CD4-positive, alpha-beta T cell (primary cell): ENCODE measurements around the gene NDFIP2. TPM values are rescaled to one million over a fixed set of nuclear protein-coding genes. Genes with fewer than 3 reads are reported as not detected.

Source experiments
- ATAC-seq: fragments of 200-7000 bp; cut with Tn5 transposase; one replicate; pipeline ENCODE4 v1.10.0; 2022; ENCODE audit warnings: mild to moderate bottlenecking; ENCODE audit not compliant: poor library complexity
- CTCF ChIA-PET: fragments of 350-600 bp; sonication (Branson Sonifier 250); formaldehyde crosslinking; loops from one replicate; lab custom pipeline; 2021; ENCODE audit warnings: antibody characterized with exemption, inconsistent platforms; lab: Charles Lee
- POLR2A ChIA-PET: fragments of 350-600 bp; sonication (Branson Sonifier 250); formaldehyde crosslinking; loops from one replicate; lab custom pipeline; 2021; ENCODE audit warnings: antibody characterized with exemption, inconsistent platforms; lab: Charles Lee
- DNase-seq, 14 experiments: peaks; one replicate each; pipeline ENCODE4 v3.0.0-alpha.2; 2013 to 2020; ENCODE audit warnings: mixed read lengths in 2 of 14
- H3K27ac ChIP-seq, 2 donors: one replicate each; pipeline versions ENCODE4 v1.5.1 to v1.7.0; 2013; ENCODE audit warnings: low read length in 2 of 2, low read depth in 1 of 2, mild to moderate bottlenecking in 1 of 2
- H3K27me3 ChIP-seq, 2 experiments: 1 replicate in 1 of 2; 2 replicates in 1 of 2; pipeline versions ENCODE4 v1.6.1 to v1.7.0; 2013; ENCODE audit warnings: low read length in 2 of 2, control low read depth in 1 of 2, mild to moderate bottlenecking in 1 of 2, moderate library complexity in 1 of 2; ENCODE audit not compliant: insufficient read depth in 2 of 2, control insufficient read depth in 1 of 2
- H3K36me3 ChIP-seq: one replicate; pipeline ENCODE4 v1.6.1; 2013; ENCODE audit warnings: low read length, control low read depth; ENCODE audit not compliant: insufficient read depth
- H3K4me1 ChIP-seq: one replicate; pipeline ENCODE4 v1.6.1; 2013; ENCODE audit warnings: low read length, control low read depth; ENCODE audit not compliant: insufficient read depth
- H3K4me3 ChIP-seq: one replicate; pipeline ENCODE4 v1.5.1; 2013; ENCODE audit warnings: mild to moderate bottlenecking, low read length, moderate library complexity
- H3K9me3 ChIP-seq, 2 experiments: 1 replicate in 1 of 2; 2 replicates in 1 of 2; pipeline versions ENCODE4 v1.6.1 to v1.7.0; 2013; ENCODE audit warnings: low read length in 2 of 2, mild to moderate bottlenecking in 2 of 2, control low read depth in 1 of 2, moderate library complexity in 1 of 2; ENCODE audit not compliant: control insufficient read depth in 1 of 2, insufficient read depth in 1 of 2
- H3K27ac Mint-ChIP-seq: one replicate; pipeline ENCODE4 v1.8.0; 2020; ENCODE audit warnings: mixed read lengths
- H3K27me3 Mint-ChIP-seq: one replicate; pipeline ENCODE4 v1.8.0; 2021; ENCODE audit warnings: mixed read lengths
- H3K36me3 Mint-ChIP-seq: one replicate; pipeline ENCODE4 v1.8.0; 2021; ENCODE audit warnings: low read depth, mixed read lengths
- H3K4me1 Mint-ChIP-seq: one replicate; pipeline ENCODE4 v1.8.0; 2021; ENCODE audit warnings: low read depth, mixed read lengths
- H3K4me3 Mint-ChIP-seq: one replicate; pipeline ENCODE4 v1.8.0; 2020; ENCODE audit warnings: mild to moderate bottlenecking, mixed read lengths
- H3K9me3 Mint-ChIP-seq: one replicate; pipeline ENCODE4 v1.8.0; 2020; ENCODE audit warnings: mixed read lengths
- CTCF ChIP-seq: fragments of 200-600 bp; IDR thresholded peaks from one replicate; pipeline ENCODE4 v1.8.0; 2022; ENCODE audit warnings: antibody characterized with exemption, mild to moderate bottlenecking
- intact Hi-C, 2 experiments: fragments of 100-400 bp; cut with DNase I in 1 of 2; cut with micrococcal nuclease in 1 of 2; formaldehyde crosslinking; loops; one replicate each; pipeline versions ENCODE4 v1.15.1 to v1.9.0; 2023 to 2025; cut with DNase I, micrococcal nuclease
- total RNA-seq, 174 experiments: library from RNA in 2 of 174; stranded (reverse) in 2 of 174; gene quantifications; one replicate each; pipeline ENCODE4 v1.2.3 and lab custom pipeline; 2021 to 2026

The NDFIP2 gene
- total RNA-seq, 2 experiments from 2014 or later: 3.2 to 3.4 TPM

DNA sequence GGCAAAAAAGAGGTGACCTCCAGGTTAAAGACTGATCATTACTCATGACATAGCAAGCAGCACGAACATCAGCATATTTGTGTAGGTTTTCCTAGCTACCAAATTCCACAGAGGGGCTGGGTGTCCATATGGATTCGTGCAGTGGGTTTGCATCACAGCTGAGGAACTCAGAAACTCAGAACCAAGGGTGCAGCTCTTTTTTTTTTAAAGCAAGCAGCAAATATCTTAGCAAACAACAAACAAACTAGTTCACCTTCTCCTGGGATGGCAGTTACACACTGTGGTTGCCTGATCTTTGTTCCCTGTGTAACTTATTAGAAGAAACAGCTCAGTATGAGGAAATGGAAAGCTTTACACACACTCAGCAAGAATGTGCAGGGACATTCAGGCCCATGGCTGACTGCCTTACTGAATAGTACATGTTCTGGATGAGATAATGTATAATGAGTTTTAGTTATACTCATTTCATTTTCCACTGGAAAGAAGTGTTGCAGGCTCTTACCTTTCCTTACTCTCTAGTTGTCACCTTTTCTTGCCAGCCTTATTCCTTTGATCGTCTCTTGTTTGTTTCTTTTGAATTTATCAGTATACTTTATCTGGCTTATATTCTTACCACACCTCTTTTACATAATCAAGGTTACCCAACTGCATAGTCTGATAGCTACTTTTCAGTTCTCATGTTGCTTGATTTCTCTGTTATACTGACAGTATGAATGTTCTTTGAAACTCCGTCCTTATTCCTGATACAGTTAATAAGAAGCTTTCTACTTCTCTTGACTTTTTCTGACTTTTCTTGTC, 4.3 kb downstream of the NDFIP2 start:
- DNase-seq (no peak), ATAC-seq (no peak)
- Histone ChIP-seq H3K4me1 (peaks cover 18% of the 10 kb centered on the region), H3K9me3 (no peaks in the 10 kb centered on the region), H3K36me3 (no peaks in the 10 kb centered on the region), H3K4me3 (no peak overlapping the region), H3K27ac (no peak overlapping the region), H3K27me3 (no peaks in the 10 kb centered on the region)
- Mint-ChIP-seq H3K36me3 (peaks cover 5% of the 10 kb centered on the region), H3K27me3 (no peaks in the 10 kb centered on the region), H3K4me3 (no peak overlapping the region), H3K9me3 (no peaks in the 10 kb centered on the region), H3K4me1 (peaks cover 70% of the 10 kb centered on the region), H3K27ac (no peak overlapping the region)
- POLR2A ChIA-PET: interaction anchor here (0.6 to 1.1 kb wide), 2 partner anchors 17 to 41 kb away, joined by 4 read pairs; no protein-coding TSS in a partner anchor
- CTCF ChIA-PET: interaction anchor here (0.6 to 1.4 kb wide), 2 partner anchors 30 to 61 kb away, joined by 3 read pairs; no protein-coding TSS in a partner anchor
- TF ChIP-seq CTCF: no peak
- intact Hi-C loops: no loop called here

DNA sequence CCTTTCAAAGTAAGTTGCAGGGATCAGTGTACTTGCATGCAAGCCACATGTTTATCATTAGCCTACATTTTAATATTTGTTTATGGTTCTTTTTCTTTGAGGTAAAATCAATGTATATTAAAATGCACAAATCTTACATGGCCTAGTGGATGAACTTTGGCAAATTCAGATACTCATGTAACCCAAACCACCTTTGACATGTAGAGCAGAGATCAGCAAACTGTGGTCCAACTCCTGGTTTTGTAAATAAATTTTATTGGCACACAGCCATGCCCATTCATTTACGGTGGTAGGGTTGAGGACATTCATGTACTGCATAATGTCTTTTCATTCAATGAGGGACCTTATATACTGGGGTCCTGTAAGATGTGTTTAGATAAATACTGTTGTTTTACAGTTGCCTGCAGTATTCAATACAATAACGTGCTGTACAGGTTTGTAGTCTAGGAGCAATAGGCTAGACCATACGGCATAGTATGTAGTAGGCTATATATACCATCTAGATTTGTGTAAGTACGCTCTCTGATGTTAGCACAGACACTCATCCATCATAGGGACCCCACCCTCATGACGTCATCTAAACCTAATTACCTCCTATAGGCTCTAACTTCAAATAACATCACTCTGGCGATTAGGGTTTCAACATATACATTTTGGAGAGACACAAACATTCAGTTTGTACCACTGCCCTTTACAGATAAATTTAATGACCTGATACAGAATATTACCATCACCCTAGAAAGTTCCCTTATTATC, 5.7 kb downstream of the NDFIP2 start:
- no peaks in the 10 kb centered on the region for H3K36me3 ChIP-seq
- no peak overlapping the region for H3K27ac ChIP-seq
- peaks cover 3% of the 10 kb centered on the region for H3K36me3 Mint-ChIP-seq
- DNase-seq: no peak
- H3K27ac Mint-ChIP-seq: no peak overlapping the region
- ATAC-seq: no peak
- CTCF ChIA-PET: no interaction called here
- peaks cover 6% of the 10 kb centered on the region for H3K4me1 ChIP-seq
- H3K9me3 ChIP-seq: no peaks in the 10 kb centered on the region
- no peak overlapping the region for H3K4me3 ChIP-seq
- intact Hi-C loops: no loop called here
- H3K27me3 ChIP-seq: no peaks in the 10 kb centered on the region
- H3K4me1 Mint-ChIP-seq: peaks cover 71% of the 10 kb centered on the region
- no peak for TF ChIP-seq CTCF
- POLR2A ChIA-PET: no interaction called here
- no peaks in the 10 kb centered on the region for H3K27me3 Mint-ChIP-seq
- no peak overlapping the region for H3K4me3 Mint-ChIP-seq
- H3K9me3 Mint-ChIP-seq: no peaks in the 10 kb centered on the region

GRCh38 chr13:79490326-79490725, 9.4 kb downstream of the NDFIP2 start:
- Histone ChIP-seq H3K4me3 (no peak overlapping the region), H3K36me3 (no peaks in the 10 kb centered on the region), H3K4me1 (peaks cover 4% of the 10 kb centered on the region), H3K9me3 (no peaks in the 10 kb centered on the region), H3K27me3 (no peaks in the 10 kb centered on the region), H3K27ac (no peak overlapping the region)
- ChIA-PET POLR2A (interaction anchor here (0.8 kb wide), 1 partner anchor 10 kb away, joined by 3 read pairs; the partner anchor contains the start of gene NDFIP2), CTCF (no interaction called here)
- peaks cover 83% of the 10 kb centered on the region for H3K4me1 Mint-ChIP-seq
- no peak overlapping the region for H3K27ac Mint-ChIP-seq
- ATAC-seq (no peak), DNase-seq (no peak)
- no peak overlapping the region for H3K4me3 Mint-ChIP-seq
- H3K36me3 Mint-ChIP-seq: no peaks in the 10 kb centered on the region
- TF ChIP-seq CTCF: no peak
- H3K9me3 Mint-ChIP-seq: no peaks in the 10 kb centered on the region
- intact Hi-C loops: loop anchor here in 1 of 2 experiments (5.0 kb wide), 1 partner anchor 68 kb away; no protein-coding TSS in a partner anchor
- no peaks in the 10 kb centered on the region for H3K27me3 Mint-ChIP-seq
